Suprapubic skin (tissue), 4 donors: Measurements from ENCODE around the gene LSM5. TPM values are rescaled to one million over a fixed set of nuclear protein-coding genes. Genes with fewer than 3 reads are reported as not detected.

Source experiments
- DNase-seq, 2 donors: peaks; one replicate each; pipeline ENCODE4 v3.0.0-alpha.2; 2019; ENCODE audit warnings: low spot score in 2 of 2
- H3K27ac ChIP-seq: fragments of 200-600 bp; sonication (generic); one replicate; pipeline ENCODE4 v1.5.1; 2019
- H3K27me3 ChIP-seq: fragments of 200-600 bp; sonication (generic); one replicate; pipeline ENCODE4 v1.5.1; 2019
- H3K36me3 ChIP-seq: fragments of 200-600 bp; sonication (generic); one replicate; pipeline ENCODE4 v1.5.1; 2019
- H3K4me1 ChIP-seq: fragments of 200-600 bp; sonication (generic); one replicate; pipeline ENCODE4 v1.5.1; 2019
- H3K4me3 ChIP-seq: fragments of 200-600 bp; sonication (generic); one replicate; pipeline ENCODE4 v1.5.1; 2019; ENCODE audit warnings: mild to moderate bottlenecking
- H3K9me3 ChIP-seq: fragments of 200-600 bp; sonication (generic); one replicate; pipeline ENCODE4 v1.5.1; 2019
- EP300 ChIP-seq: sonication (generic); formaldehyde crosslinking; IDR thresholded peaks from one replicate; pipeline ENCODE4 v1.6.1; 2017; ENCODE audit warnings: antibody characterized with exemption
- POLR2A ChIP-seq, 2 donors: fragments of 450-650 bp; IDR thresholded peaks; one replicate each; pipeline ENCODE4 v1.6.1; 2017; ENCODE audit warnings: antibody characterized with exemption in 2 of 2, mild to moderate bottlenecking in 2 of 2, moderate library complexity in 2 of 2
- POLR2AphosphoS5 ChIP-seq, 3 donors: sonication (generic); formaldehyde crosslinking; IDR thresholded peaks; one replicate each; pipeline ENCODE4 v1.6.1; 2017; ENCODE audit warnings: antibody characterized with exemption in 3 of 3
- WGBS: methylation state at CpG from one replicate; pipeline ENCODE4 v1.1.5; 2018; 5-methylcytosine and 5-hydroxymethylcytosine counted together
- total RNA-seq, 4 donors: library from RNA; depleted of rRNA; stranded (reverse); fragments of >200 nt; gene quantifications; one replicate each; pipeline ENCODE4 v1.1.0, GENCODE V29; 2016
- TF ChIP-seq, protein P1 (sequence below), 2 donors: fragments of 200-600 bp in 1 of 2; fragments of 450-650 bp in 1 of 2; sonication (generic) in 1 of 2; IDR thresholded peaks; one replicate each; pipeline ENCODE4 v1.5.1; 2016 to 2019; ENCODE audit warnings: antibody characterized with exemption in 2 of 2, mild to moderate bottlenecking in 1 of 2, moderate library complexity in 1 of 2

LSM5 gene
- total RNA-seq, 4 donors from 2014 or later: 13.4 to 18.9 (median 13.9) TPM

DNA sequence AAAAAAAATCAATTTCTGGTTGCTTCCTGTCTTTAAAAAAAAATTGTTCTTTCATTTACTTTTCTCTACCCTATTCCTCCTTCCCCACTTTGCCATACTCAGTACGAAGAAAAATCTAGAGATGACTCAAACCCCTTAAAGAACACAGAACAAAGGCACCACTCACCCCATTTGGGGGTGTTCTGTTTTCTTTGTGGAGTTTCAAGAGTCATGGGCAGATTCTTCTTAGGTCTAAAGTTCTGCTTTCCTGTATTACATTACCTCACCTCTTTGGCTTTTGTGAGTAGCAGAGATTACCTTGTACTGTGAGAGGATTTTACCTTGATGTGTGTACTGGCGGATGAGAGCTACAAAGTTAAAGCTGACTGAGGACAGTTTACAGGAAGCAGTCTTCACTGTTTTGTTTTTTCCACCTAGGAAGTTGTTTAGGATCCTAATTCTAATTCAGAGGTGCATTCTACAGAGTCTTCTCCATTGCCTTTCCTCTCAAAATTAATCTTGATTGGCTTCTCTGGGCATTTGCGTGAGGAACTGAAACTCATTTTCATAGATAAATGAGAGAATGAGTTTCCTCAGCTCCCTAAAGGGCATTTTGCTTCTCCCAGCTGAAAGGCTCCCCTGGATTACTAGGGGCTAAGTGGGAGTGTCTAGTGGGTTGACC, 25.8 kb upstream of the LSM5 start:
- H3K9me3 ChIP-seq: no peaks in the 10 kb centered on the region
- H3K4me3 ChIP-seq: no peak overlapping the region
- H3K4me1 ChIP-seq: peaks cover 3% of the 10 kb centered on the region
- WGBS: over 99% methylated on average over 3 of the region's 3 CpGs
- no peak for DNase-seq
- H3K27me3 ChIP-seq: no peaks in the 10 kb centered on the region
- TF ChIP-seq, protein P1, sequence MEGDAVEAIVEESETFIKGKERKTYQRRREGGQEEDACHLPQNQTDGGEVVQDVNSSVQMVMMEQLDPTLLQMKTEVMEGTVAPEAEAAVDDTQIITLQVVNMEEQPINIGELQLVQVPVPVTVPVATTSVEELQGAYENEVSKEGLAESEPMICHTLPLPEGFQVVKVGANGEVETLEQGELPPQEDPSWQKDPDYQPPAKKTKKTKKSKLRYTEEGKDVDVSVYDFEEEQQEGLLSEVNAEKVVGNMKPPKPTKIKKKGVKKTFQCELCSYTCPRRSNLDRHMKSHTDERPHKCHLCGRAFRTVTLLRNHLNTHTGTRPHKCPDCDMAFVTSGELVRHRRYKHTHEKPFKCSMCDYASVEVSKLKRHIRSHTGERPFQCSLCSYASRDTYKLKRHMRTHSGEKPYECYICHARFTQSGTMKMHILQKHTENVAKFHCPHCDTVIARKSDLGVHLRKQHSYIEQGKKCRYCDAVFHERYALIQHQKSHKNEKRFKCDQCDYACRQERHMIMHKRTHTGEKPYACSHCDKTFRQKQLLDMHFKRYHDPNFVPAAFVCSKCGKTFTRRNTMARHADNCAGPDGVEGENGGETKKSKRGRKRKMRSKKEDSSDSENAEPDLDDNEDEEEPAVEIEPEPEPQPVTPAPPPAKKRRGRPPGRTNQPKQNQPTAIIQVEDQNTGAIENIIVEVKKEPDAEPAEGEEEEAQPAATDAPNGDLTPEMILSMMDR (IDR thresholded peaks at IDR 0.05): no peak
- TF ChIP-seq EP300: no peak
- TF ChIP-seq POLR2A (IDR thresholded peaks at IDR 0.05): no peak
- TF ChIP-seq POLR2AphosphoS5 (IDR thresholded peaks at IDR 0.05): no peak
- no peak overlapping the region for H3K27ac ChIP-seq
- no peaks in the 10 kb centered on the region for H3K36me3 ChIP-seq

DNA sequence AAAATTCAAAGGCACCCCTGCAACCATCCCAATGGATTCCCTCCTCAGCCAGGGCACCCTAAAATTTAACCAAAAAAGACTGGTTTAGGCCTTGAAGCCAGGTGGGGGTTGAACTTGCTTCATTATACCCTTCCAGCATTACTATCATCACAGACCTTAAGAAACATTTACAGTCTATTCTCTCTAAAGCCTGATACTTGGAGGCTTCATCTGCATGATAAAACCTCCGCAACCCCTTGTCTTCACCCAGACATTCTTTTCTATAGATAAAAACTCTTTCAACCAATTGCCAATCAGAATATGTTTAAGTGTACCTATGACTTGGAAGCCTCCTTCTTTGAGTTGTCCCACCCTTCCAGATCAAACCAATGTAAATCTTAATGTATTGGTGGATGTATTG, 23.0 kb upstream of the LSM5 start:
- Histone ChIP-seq H3K9me3 (no peaks in the 10 kb centered on the region), H3K4me3 (no peak overlapping the region), H3K27ac (no peak overlapping the region), H3K4me1 (peaks cover 3% of the 10 kb centered on the region), H3K36me3 (no peaks in the 10 kb centered on the region), H3K27me3 (no peaks in the 10 kb centered on the region)
- no peak for DNase-seq
- WGBS: 96% methylated on average over 1 of the region's 1 CpG
- TF ChIP-seq POLR2AphosphoS5 (IDR thresholded peaks at IDR 0.05): no peak
- TF ChIP-seq, protein P1 (IDR thresholded peaks at IDR 0.05): no peak
- TF ChIP-seq EP300: no peak
- no peak for TF ChIP-seq POLR2A (IDR thresholded peaks at IDR 0.05)

DNA sequence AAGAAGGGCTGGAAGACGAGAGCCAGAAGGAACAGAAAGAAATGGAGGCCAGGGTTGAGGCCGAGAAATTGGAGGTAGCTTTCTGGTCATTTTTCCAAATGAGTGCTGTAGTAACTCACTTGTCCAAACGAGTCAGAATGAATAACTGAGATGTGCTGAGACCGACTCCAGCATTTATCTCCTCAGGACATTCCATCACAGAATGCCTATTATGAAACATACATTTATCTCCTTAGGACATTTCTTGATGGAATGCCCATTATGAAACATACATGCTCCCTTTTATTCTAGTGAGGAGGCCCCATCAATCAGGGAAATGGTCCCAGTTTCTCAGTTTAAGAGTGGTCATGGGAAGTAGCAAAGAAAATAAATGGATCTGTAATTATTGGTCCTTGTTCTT, 21.6 kb upstream of the LSM5 start:
- Histone ChIP-seq H3K27me3 (no peaks in the 10 kb centered on the region), H3K27ac (no peak overlapping the region), H3K36me3 (no peaks in the 10 kb centered on the region), H3K4me3 (no peak overlapping the region), H3K4me1 (peaks cover 3% of the 10 kb centered on the region), H3K9me3 (no peaks in the 10 kb centered on the region)
- TF ChIP-seq POLR2A (IDR thresholded peaks at IDR 0.05): no peak
- WGBS: 81% methylated on average over 4 of the region's 4 CpGs
- DNase-seq: no peak

DNA sequence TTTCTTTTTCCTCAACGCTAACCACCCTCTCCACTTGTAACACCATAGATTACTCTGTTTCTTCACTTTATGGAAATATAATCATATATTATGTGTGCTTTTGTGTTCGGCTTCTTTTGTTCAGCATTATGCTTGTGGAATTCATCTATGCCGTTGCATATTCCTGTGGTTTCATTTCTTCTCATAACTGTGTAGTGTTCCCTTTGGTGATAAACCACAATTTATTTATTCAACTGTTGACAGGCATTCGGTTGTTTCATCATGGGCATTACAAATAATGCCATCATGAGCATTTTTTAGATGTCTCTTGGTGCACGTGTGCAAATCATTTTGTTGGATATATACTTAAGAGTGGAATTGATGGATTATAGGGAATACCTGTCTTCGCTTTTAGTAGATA, 17.2 kb upstream of the LSM5 start:
- TF ChIP-seq POLR2A (IDR thresholded peaks at IDR 0.05) (no peak), POLR2AphosphoS5 (IDR thresholded peaks at IDR 0.05) (no peak), EP300 (no peak)
- TF ChIP-seq, protein P1 (IDR thresholded peaks at IDR 0.05): no peak
- Histone ChIP-seq H3K36me3 (no peaks in the 10 kb centered on the region), H3K4me3 (no peak overlapping the region), H3K4me1 (peaks cover 4% of the 10 kb centered on the region), H3K27ac (no peak overlapping the region), H3K9me3 (no peaks in the 10 kb centered on the region), H3K27me3 (no peaks in the 10 kb centered on the region)
- WGBS: 86% methylated on average over 6 of the region's 6 CpGs
- DNase-seq: no peak

DNA sequence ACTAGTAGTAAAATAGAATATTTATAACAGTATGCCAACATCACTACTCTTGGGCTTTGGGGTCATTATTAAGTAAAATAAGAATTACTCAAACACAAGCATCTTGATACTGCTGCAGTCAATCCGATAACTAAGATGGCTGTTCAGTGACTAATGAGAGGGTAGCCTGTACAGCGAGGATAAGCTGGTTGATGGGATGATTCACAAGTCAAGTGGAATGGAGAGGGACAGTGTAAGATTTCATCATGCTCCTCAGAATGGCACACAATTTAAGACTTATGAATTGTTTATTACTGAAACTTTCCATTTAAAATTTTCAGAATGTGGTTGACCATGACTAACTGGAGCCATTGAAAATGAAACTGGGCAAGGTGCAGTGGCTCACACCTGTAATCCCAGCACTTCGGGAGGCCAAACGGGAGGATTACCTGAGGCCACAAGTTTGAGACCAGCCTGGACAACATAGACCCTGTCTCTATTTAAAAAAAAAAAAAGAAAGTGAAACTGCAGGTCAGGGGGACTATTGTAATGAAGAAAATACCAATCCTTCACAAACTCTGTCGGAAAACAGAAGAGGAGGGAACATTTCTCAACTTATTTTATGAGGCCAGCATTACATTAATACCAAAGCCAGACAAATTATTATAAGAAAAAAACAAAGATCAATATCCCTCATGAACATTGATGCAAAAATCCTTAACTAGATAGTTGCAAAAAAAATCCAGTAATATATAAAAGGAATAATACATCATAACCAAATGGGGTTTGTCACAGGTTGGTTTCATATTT, 16.3 kb upstream of the LSM5 start:
- Histone ChIP-seq H3K27me3 (no peaks in the 10 kb centered on the region), H3K36me3 (no peaks in the 10 kb centered on the region), H3K27ac (no peak overlapping the region), H3K4me3 (no peak overlapping the region), H3K4me1 (peaks cover 12% of the 10 kb centered on the region), H3K9me3 (no peaks in the 10 kb centered on the region)
- 94% methylated on average over 5 of the region's 5 CpGs for WGBS
- no peak for TF ChIP-seq POLR2A (IDR thresholded peaks at IDR 0.05)
- TF ChIP-seq, protein P1 (IDR thresholded peaks at IDR 0.05): no peak
- TF ChIP-seq EP300: no peak
- no peak for TF ChIP-seq POLR2AphosphoS5 (IDR thresholded peaks at IDR 0.05)
- DNase-seq: no peak
